K562 treated with DMSO at 1 percent for 24 hours (cell line): ENCODE results near the gene FIGNL2. TPM values are rescaled to one million over a fixed set of nuclear protein-coding genes. Genes with fewer than 3 reads are reported as not detected.

Source experiments
- total RNA-seq: library from RNA; unstranded; fragments of 300-600 nt; gene quantifications from 2 replicates; pipeline ENCODE4 v1.2.3, GENCODE V29; 2022; ENCODE audit warnings: low read depth; ENCODE audit not compliant: insufficient read depth

Gene FIGNL2, protein sequence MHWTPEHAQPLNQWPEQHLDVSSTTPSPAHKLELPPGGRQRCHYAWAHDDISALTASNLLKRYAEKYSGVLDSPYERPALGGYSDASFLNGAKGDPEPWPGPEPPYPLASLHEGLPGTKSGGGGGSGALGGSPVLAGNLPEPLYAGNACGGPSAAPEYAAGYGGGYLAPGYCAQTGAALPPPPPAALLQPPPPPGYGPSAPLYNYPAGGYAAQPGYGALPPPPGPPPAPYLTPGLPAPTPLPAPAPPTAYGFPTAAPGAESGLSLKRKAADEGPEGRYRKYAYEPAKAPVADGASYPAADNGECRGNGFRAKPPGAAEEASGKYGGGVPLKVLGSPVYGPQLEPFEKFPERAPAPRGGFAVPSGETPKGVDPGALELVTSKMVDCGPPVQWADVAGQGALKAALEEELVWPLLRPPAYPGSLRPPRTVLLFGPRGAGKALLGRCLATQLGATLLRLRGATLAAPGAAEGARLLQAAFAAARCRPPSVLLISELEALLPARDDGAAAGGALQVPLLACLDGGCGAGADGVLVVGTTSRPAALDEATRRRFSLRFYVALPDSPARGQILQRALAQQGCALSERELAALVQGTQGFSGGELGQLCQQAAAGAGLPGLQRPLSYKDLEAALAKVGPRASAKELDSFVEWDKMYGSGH
- total RNA-seq = 0.06 TPM in 1 of 2 replicates, not detected in the other

DNA sequence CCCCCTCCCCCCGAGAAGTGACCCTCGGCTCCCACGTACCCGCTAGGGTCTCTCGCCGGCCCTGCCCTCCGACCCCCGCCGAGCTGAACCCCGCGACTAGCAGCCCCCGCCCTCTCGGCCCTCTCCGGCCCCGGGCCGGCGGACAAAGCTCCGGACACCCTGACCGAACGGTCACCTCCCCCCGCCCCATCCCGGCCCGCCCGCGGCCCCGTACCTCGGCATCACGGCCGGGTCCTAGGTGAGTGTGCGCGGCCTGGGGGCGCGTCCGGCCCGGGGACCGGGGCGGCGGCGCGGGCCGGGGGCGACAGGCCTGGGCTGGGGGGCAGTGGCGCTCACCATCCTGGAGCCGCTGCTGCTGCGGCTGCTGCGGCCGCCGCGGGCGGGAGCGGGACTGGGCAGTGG is at the start of gene FIGNL2:
FIGNL2 (minus strand) TSS at position 393 of the 402 bp plus-strand sequence. CDS start 26,305 bp downstream, outside the sequence.

DNA sequence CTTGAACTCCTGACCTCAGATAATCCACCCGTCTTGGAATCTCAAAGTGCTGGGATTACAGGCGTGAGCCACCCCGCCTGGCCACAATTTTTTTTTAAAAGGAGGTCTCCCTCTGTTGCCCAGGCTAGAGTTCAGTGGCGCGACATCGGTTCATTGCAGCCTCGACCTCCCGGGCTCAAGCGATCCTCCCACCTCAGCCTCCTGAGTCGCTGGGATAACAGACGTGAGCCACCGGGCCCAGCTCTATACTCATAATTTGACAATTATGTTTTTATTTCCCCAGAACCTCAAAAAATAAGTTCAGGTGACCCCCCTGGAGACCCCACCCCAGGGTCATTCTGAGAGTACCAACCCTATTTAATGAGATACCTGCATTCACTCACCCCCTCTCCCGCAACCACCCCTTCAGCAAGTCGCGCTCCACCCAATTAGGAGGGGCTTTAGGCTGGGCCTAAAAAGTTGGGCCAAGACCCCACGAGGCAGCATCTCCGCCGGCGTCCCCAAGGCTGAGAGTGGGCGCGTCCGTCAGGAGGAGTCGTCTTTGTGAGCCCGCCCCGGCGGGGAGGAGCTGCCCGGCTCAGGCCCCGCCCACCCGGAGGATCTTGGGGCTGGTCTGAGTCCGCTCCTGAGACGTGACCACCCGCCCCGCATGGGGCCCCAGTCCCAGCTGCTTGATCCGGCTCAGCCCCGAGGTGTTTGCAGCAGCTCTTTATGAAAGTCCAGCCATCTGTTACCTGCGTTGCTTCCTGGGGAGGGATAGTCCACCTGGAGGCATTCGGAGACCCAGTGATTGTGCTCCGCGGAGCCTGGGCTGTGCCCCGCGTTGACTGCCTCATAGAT is 39.2 kb upstream of the FIGNL2 start, which contains the start of gene ANKRD33:
ANKRD33 (plus strand) TSS at position 628 of the 840 bp plus-strand sequence; CDS start at position 712, 84 bp downstream.

Other genes starting within 250 kb of the FIGNL2 start
- 2.6 and 4.2 TPM in 2 replicates for gene ANKRD33, start 39.4 kb upstream of the FIGNL2 start, total RNA-seq
- gene ACVRL1, start 58.8 kb upstream of the FIGNL2 start, total RNA-seq = 13.1 and 14.7 TPM in 2 replicates
- gene ACVR1B, start 103.0 kb upstream of the FIGNL2 start, total RNA-seq = 11.8 and 14.4 TPM in 2 replicates
- gene TAMALIN, start 158.2 kb upstream of the FIGNL2 start, total RNA-seq = 12.3 and 13.6 TPM in 2 replicates
- gene NR4A1, start 202.7 kb upstream of the FIGNL2 start, total RNA-seq = 3.6 and 3.8 TPM in 2 replicates
- 65.8 and 66.0 TPM in 2 replicates for gene ATG101, start 221.3 kb upstream of the FIGNL2 start, total RNA-seq
- gene SMIM41, start 231.0 kb upstream of the FIGNL2 start, total RNA-seq = not detected in 2 replicates